ENCODE data around the gene TUBG2.

The TUBG2 gene

GRCh38 chr17:42679492-42680330 lies 20.6 kb downstream of the TUBG2 start:
- Histone ChIP-seq H3K36me3 (ENCODE audit: insufficient read depth, low read length) (no peaks in the 10 kb centered on the region), H3K27ac (peak overlapping the region; percentile 94), H3K4me3 (peak overlapping the region; percentile 96), H3K9ac (ENCODE audit: insufficient read length) (peak overlapping the region; percentile 47), H3K9me3 (ENCODE audit: low read depth, low read length) (no peaks in the 10 kb centered on the region)
- DNase-seq (ENCODE audit: low read depth, low spot score), result no peak
- TF ChIP-seq FOXP2 (optimal IDR thresholded peaks at IDR 0.05; ENCODE audit: control extremely low read depth, extremely low read length, insufficient read depth) (no peak), EZH2 (IDR thresholded peaks at IDR 0.05) (no peak), POLR2AphosphoS5 (IDR thresholded peaks at IDR 0.05; ENCODE audit: borderline replicate concordance, low read depth, low read length) (no peak)

- no peak for TF ChIP-seq FOXP2 (optimal IDR thresholded peaks at IDR 0.05; ENCODE audit: control extremely low read depth, extremely low read length, insufficient read depth)
- no peak overlapping the region for H3K4me3 ChIP-seq
- 0 out of 2 replicates have a peak overlapping the region, but pooled peaks have one; percentile 40 for H3K27ac ChIP-seq
- H3K36me3 ChIP-seq (ENCODE audit: insufficient read depth, low read length), result no peaks in the 10 kb centered on the region; the same call in 1 of the 2 replicates
- H3K9me3 ChIP-seq (ENCODE audit: low read depth, low read length), result no peaks in the 10 kb centered on the region
- no peak overlapping the region for H3K9ac ChIP-seq (ENCODE audit: insufficient read length)
- DNase-seq (ENCODE audit: low read depth, low spot score), result no peak
Measured at GRCh38 chr17:42680331-42680808, 21.3 kb downstream of the TUBG2 start.

- Histone ChIP-seq H3K4me3 (peak within 1 kb of the TSS; percentile 92), H3K27ac (peak within 1 kb of the TSS; percentile 61), H3K9me3 (ENCODE audit: low read depth, low read length) (no peaks in the 10 kb centered on the region), H3K9ac (ENCODE audit: insufficient read length) (peak within 1 kb of the TSS; percentile 61), H3K36me3 (ENCODE audit: insufficient read depth, low read length) (no peaks in the 10 kb centered on the region; the same call in 1 of the 2 replicates)
- TF ChIP-seq POLR2AphosphoS5 (IDR thresholded peaks at IDR 0.05; ENCODE audit: borderline replicate concordance, low read depth, low read length), result peak; percentile 69
- TF ChIP-seq EZH2 (IDR thresholded peaks at IDR 0.05), result no peak
- DNase-seq (ENCODE audit: low read depth, low spot score), result no peak
Measured at GRCh38 chr17:42681976-42682721, 23.1 kb downstream of the TUBG2 start, which contains the start of gene CNTNAP1. Gene CNTNAP1 (plus strand): TSS chr17:42682531. CDS start chr17:42682830, 299 bp downstream.

- Histone ChIP-seq H3K4me3 (peak overlapping the region; percentile 92), H3K27ac (no peak overlapping the region), H3K9ac (ENCODE audit: insufficient read length) (peak overlapping the region; percentile 7), H3K36me3 (ENCODE audit: insufficient read depth, low read length) (no peaks in the 10 kb centered on the region; the same call in 1 of the 2 replicates), H3K9me3 (ENCODE audit: low read depth, low read length) (no peaks in the 10 kb centered on the region)
- DNase-seq (ENCODE audit: low read depth, low spot score), result no peak
- TF ChIP-seq FOXP2 (optimal IDR thresholded peaks at IDR 0.05; ENCODE audit: control extremely low read depth, extremely low read length, insufficient read depth) (no peak), POLR2AphosphoS5 (IDR thresholded peaks at IDR 0.05; ENCODE audit: borderline replicate concordance, low read depth, low read length) (no peak), EZH2 (IDR thresholded peaks at IDR 0.05) (no peak)
Measured at GRCh38 chr17:42682722-42683403, 23.8 kb downstream of the TUBG2 start.

GRCh38 chr17:42683407-42684034 lies 24.4 kb downstream of the TUBG2 start:
- no peaks in the 10 kb centered on the region; the same call in 1 of the 2 replicates for H3K36me3 ChIP-seq (ENCODE audit: insufficient read depth, low read length)
- DNase-seq (ENCODE audit: low read depth, low spot score), result no peak
- no peak overlapping the region for H3K9ac ChIP-seq (ENCODE audit: insufficient read length)
- H3K4me3 ChIP-seq, result peak overlapping the region; percentile 92
- no peak for TF ChIP-seq POLR2AphosphoS5 (IDR thresholded peaks at IDR 0.05; ENCODE audit: borderline replicate concordance, low read depth, low read length)
- TF ChIP-seq FOXP2 (optimal IDR thresholded peaks at IDR 0.05; ENCODE audit: control extremely low read depth, extremely low read length, insufficient read depth), result no peak
- no peak for TF ChIP-seq EZH2 (IDR thresholded peaks at IDR 0.05)
- H3K27ac ChIP-seq, result no peak overlapping the region
- H3K9me3 ChIP-seq (ENCODE audit: low read depth, low read length), result no peaks in the 10 kb centered on the region

- DNase-seq (ENCODE audit: low read depth, low spot score), result no peak
- Histone ChIP-seq H3K4me3 (no peak overlapping the region), H3K9ac (ENCODE audit: insufficient read length) (no peak overlapping the region), H3K36me3 (ENCODE audit: insufficient read depth, low read length) (no peaks in the 10 kb centered on the region; the same call in 1 of the 2 replicates), H3K27ac (no peak overlapping the region), H3K9me3 (ENCODE audit: low read depth, low read length) (no peaks in the 10 kb centered on the region)
- TF ChIP-seq FOXP2 (optimal IDR thresholded peaks at IDR 0.05; ENCODE audit: control extremely low read depth, extremely low read length, insufficient read depth) (no peak), EZH2 (IDR thresholded peaks at IDR 0.05) (no peak), POLR2AphosphoS5 (IDR thresholded peaks at IDR 0.05; ENCODE audit: borderline replicate concordance, low read depth, low read length) (no peak)
Measured at GRCh38 chr17:42684929-42685556, 26.0 kb downstream of the TUBG2 start.

GRCh38 chr17:42685831-42686230 lies 26.7 kb downstream of the TUBG2 start:
- no peak for TF ChIP-seq EZH2 (IDR thresholded peaks at IDR 0.05)
- no peak for TF ChIP-seq POLR2AphosphoS5 (IDR thresholded peaks at IDR 0.05; ENCODE audit: borderline replicate concordance, low read depth, low read length)
- no peak for TF ChIP-seq FOXP2 (optimal IDR thresholded peaks at IDR 0.05; ENCODE audit: control extremely low read depth, extremely low read length, insufficient read depth)
- no peak overlapping the region for H3K27ac ChIP-seq
- no peaks in the 10 kb centered on the region for H3K9me3 ChIP-seq (ENCODE audit: low read depth, low read length)
- H3K9ac ChIP-seq (ENCODE audit: insufficient read length), result no peak overlapping the region
- DNase-seq (ENCODE audit: low read depth, low spot score), result no peak
- H3K36me3 ChIP-seq (ENCODE audit: insufficient read depth, low read length), result no peaks in the 10 kb centered on the region; the same call in 1 of the 2 replicates
- H3K4me3 ChIP-seq, result no peak overlapping the region

All from SK-N-MC (cell line).